HepG2 (cell line): ENCODE measurements around the gene EDEM3. TPM values are rescaled to one million over a fixed set of nuclear protein-coding genes. Genes with fewer than 3 reads are reported as not detected.

Experiments used
- BORCS8-MEF2B ChIP-seq: sonication (generic); formaldehyde crosslinking; IDR thresholded peaks from 2 replicates; pipeline ENCODE4 v1.8.0; 2022; ENCODE audit warnings: mild to moderate bottlenecking, missing genetic modification reagents
- CENPX ChIP-seq: sonication (generic); formaldehyde crosslinking; IDR thresholded peaks from 2 replicates; pipeline ENCODE4 v1.9.0; 2021; ENCODE audit warnings: mild to moderate bottlenecking, missing genetic modification reagents, moderate library complexity
- EP300 ChIP-seq, 3 experiments: sonication (generic) in 1 of 3; formaldehyde crosslinking in 1 of 3; IDR thresholded peaks; 2 replicates each; pipeline versions ENCODE4 v1.5.1 to v1.6.1; 2011 to 2020; ENCODE audit warnings: low read depth in 2 of 3, low read length in 2 of 3, borderline replicate concordance in 1 of 3, improper control_type of control experiment in 1 of 3, mild to moderate bottlenecking in 1 of 3, missing genetic modification reagents in 1 of 3, moderate library complexity in 1 of 3
- JARID2 ChIP-seq: sonication (generic); formaldehyde crosslinking; IDR thresholded peaks from 2 replicates; pipeline ENCODE4 v1.8.1; 2023; ENCODE audit warnings: missing genetic modification reagents, inconsistent platforms; ENCODE audit not compliant: insufficient replicate concordance
- KDM3A ChIP-seq: IDR thresholded peaks from 2 replicates; pipeline ENCODE4 v1.6.1; 2018; ENCODE audit warnings: low read depth, missing compliant biosample characterization
- MYPOP ChIP-seq: sonication (generic); formaldehyde crosslinking; IDR thresholded peaks from 2 replicates; pipeline ENCODE4 v1.8.1; 2023; ENCODE audit warnings: mild to moderate bottlenecking, moderate library complexity, missing genetic modification reagents
- NFYC ChIP-seq: IDR thresholded peaks from 2 replicates; pipeline ENCODE4 v1.6.1; 2016; ENCODE audit warnings: missing genetic modification reagents, missing compliant biosample characterization
- POLR2A ChIP-seq, 2 experiments: IDR thresholded peaks; 2 replicates each; pipeline ENCODE4 v1.6.1; 2011; ENCODE audit warnings: low read depth in 2 of 2, low read length in 2 of 2, mild to moderate bottlenecking in 1 of 2, moderate library complexity in 1 of 2; ENCODE audit not compliant: insufficient read depth in 1 of 2
- PRMT3 ChIP-seq: sonication (generic); formaldehyde crosslinking; IDR thresholded peaks from 2 replicates; pipeline ENCODE4 v1.8.1; 2022; ENCODE audit warnings: low read depth, mild to moderate bottlenecking, moderate library complexity, missing genetic modification reagents, borderline replicate concordance
- PRPF4 ChIP-seq: fragments of 200-400 bp; formaldehyde crosslinking; IDR thresholded peaks from 2 replicates; pipeline ENCODE4 v1.6.1; 2016; ENCODE audit warnings: low read length, low read depth; ENCODE audit not compliant: poor library complexity, severe bottlenecking
- RBFOX2 ChIP-seq: fragments of 200-400 bp; formaldehyde crosslinking; IDR thresholded peaks from 2 replicates; pipeline ENCODE4 v1.6.1; 2017; ENCODE audit warnings: low read depth, mild to moderate bottlenecking, low read length
- RXRA ChIP-seq: sonication (generic); formaldehyde crosslinking; IDR thresholded peaks from 2 replicates; pipeline ENCODE4 v1.5.1; 2020; ENCODE audit warnings: missing genetic modification reagents
- SAP130 ChIP-seq: IDR thresholded peaks from 2 replicates; pipeline ENCODE4 v1.6.1; 2016; ENCODE audit warnings: low read depth
- SATB2 ChIP-seq: sonication (generic); formaldehyde crosslinking; IDR thresholded peaks from 2 replicates; pipeline ENCODE4 v1.5.0; 2020; ENCODE audit warnings: missing genetic modification reagents
- SNAPC5 ChIP-seq: sonication (generic); formaldehyde crosslinking; IDR thresholded peaks from 2 replicates; pipeline ENCODE4 v1.8.1; 2023; ENCODE audit warnings: mild to moderate bottlenecking, missing genetic modification reagents, borderline replicate concordance
- STAG1 ChIP-seq: sonication (generic); formaldehyde crosslinking; IDR thresholded peaks from 2 replicates; pipeline ENCODE4 v1.4.0; 2020; ENCODE audit warnings: missing genetic modification reagents
- TEAD2 ChIP-seq: sonication (generic); formaldehyde crosslinking; IDR thresholded peaks from 2 replicates; pipeline ENCODE4 v1.9.0; 2021; ENCODE audit warnings: missing genetic modification reagents
- TEAD3 ChIP-seq: optimal IDR thresholded peaks from 2 replicates; pipeline ENCODE3; 2016; ENCODE audit warnings: borderline replicate concordance
- U2AF1 ChIP-seq: fragments of 200-400 bp; formaldehyde crosslinking; optimal IDR thresholded peaks from 2 replicates; pipeline ENCODE3; 2017; ENCODE audit warnings: mild to moderate bottlenecking, low read depth, low read length
- U2AF2 ChIP-seq: fragments of 200-400 bp; formaldehyde crosslinking; IDR thresholded peaks from 2 replicates; pipeline ENCODE4 v1.6.1; 2017; ENCODE audit warnings: low read depth, mild to moderate bottlenecking, low read length
- ZEB1 ChIP-seq: IDR thresholded peaks from 2 replicates; pipeline ENCODE4 v1.6.1; 2012; ENCODE audit warnings: mild to moderate bottlenecking, low read depth, inconsistent platforms; ENCODE audit not compliant: insufficient replicate concordance
- ZNF143 ChIP-seq: sonication (generic); formaldehyde crosslinking; IDR thresholded peaks from 2 replicates; pipeline ENCODE4 v1.4.0; 2020; ENCODE audit warnings: missing genetic modification reagents
- ZNF431 ChIP-seq: sonication (generic); formaldehyde crosslinking; IDR thresholded peaks from 2 replicates; pipeline ENCODE4 v1.9.0; 2022; ENCODE audit warnings: missing genetic modification reagents, low read depth, mild to moderate bottlenecking, borderline replicate concordance
- ZNF451 ChIP-seq: sonication (generic); formaldehyde crosslinking; IDR thresholded peaks from 2 replicates; pipeline ENCODE4 v1.5.0; 2020; ENCODE audit warnings: mild to moderate bottlenecking, missing genetic modification reagents
- ZNF556 ChIP-seq: sonication (generic); formaldehyde crosslinking; IDR thresholded peaks from 2 replicates; pipeline ENCODE4 v1.4.0; 2020; ENCODE audit warnings: mild to moderate bottlenecking, missing genetic modification reagents, borderline replicate concordance
- ZNF629 ChIP-seq: sonication (generic); formaldehyde crosslinking; conservative IDR thresholded peaks from 2 replicates; pipeline ENCODE4 v1.5.0; 2020; ENCODE audit warnings: missing genetic modification reagents
- ZNF720 ChIP-seq: sonication (generic); formaldehyde crosslinking; IDR thresholded peaks from 2 replicates; pipeline ENCODE4 v1.4.0; 2020; ENCODE audit warnings: missing genetic modification reagents
- ZSCAN9 ChIP-seq: IDR thresholded peaks from 2 replicates; pipeline ENCODE4 v1.6.1; 2016; ENCODE audit warnings: borderline replicate concordance
- ZUFSP ChIP-seq: sonication (generic); formaldehyde crosslinking; IDR thresholded peaks from 2 replicates; pipeline ENCODE4 v1.9.0; 2021; ENCODE audit warnings: missing genetic modification reagents, mild to moderate bottlenecking, borderline replicate concordance
- polyA plus RNA-seq, 8 experiments: library from polyadenylated mRNA; depleted of rRNA in 3 of 8; stranded (reverse) in 7 of 8; unstranded in 1 of 8; fragments of >200 nt; fragmentation: Illumina TruSeq in 4 of 8; extraction: Trizol in 4 of 8; gene quantifications; 2 replicates each; pipeline versions ENCODE4 v1.2.1 to v1.2.3, GENCODE V29; 2011 to 2016; ENCODE audit warnings: low read depth in 4 of 8, missing spikeins in 1 of 8, mixed read lengths in 1 of 8; ENCODE audit not compliant: insufficient read depth in 1 of 8
- total RNA-seq, 5 experiments: library from RNA; depleted of rRNA; stranded (reverse); fragments of >200 nt; fragmentation: Illumina TruSeq; extraction: Trizol; gene quantifications; 2 replicates each; pipeline ENCODE4 v1.2.3, GENCODE V29; 2016; ENCODE audit warnings: low read depth in 1 of 5

The EDEM3 gene
- total and polyA plus RNA-seq, 2 of the 13 experiments (the other 11 are each of a cell fraction or from before 2014, with no cell fraction given): 13.1 to 18.2 TPM

DNA sequence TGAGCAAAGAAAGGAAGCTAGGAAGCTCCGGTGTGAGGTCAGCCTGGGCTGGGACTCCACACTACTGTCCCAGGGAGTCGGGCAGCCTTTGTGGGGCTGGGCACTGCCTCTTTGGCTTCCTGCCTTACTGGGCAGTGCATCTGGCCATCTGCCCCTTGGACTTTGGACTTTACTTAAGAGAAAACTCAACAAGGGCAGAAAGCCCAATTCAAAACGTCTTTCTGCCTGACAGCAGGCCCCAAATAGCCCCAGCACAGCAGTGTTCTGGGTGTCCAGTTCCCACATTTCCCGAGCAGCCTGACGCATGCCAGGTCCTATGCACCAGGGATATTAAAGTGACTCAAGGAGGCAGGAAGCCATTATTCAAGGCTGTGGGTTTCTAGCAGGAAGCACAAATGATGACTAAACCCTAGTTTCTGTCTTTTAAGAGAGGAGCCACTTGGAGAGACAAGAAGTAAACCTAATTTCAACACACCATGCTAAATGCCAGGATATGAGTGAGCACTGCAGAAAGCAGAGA lies 37.9 kb upstream of the EDEM3 start (continued):
- TF ChIP-seq TEAD2 (no peak), CENPX (no peak), TEAD3 (no peak), ZNF720 (CRISPR knock-in tag) (no peak), BORCS8-MEF2B (0 out of 2 replicates have a peak, but pooled peaks have one; percentile 28), PRMT3 (CRISPR knock-in tag) (no peak), STAG1 (CRISPR knock-in tag) (no peak), SNAPC5 (no peak), EP300 (IDR thresholded peaks at IDR 0.05; ENCODE audit: low read depth in 2 of 2, low read length in 2 of 2) (peak; percentile 27 to 49; a peak in 2 of 4 replicates), EP300 (CRISPR knock-in tag; IDR thresholded peaks at IDR 0.05; ENCODE audit: borderline replicate concordance) (no peak), SAP130 (CRISPR knock-in tag) (peak; percentile 49), POLR2A (IDR thresholded peaks at IDR 0.05; ENCODE audit: insufficient read depth in 1 of 2, low read depth in 2 of 2, low read length in 2 of 2) (no peak), ZNF431 (CRISPR knock-in tag) (no peak), KDM3A (no peak), MYPOP (CRISPR knock-in tag) (no peak), ZNF629 (CRISPR knock-in tag) (no peak), ZNF451 (CRISPR knock-in tag) (no peak), ZNF143 (CRISPR knock-in tag) (no peak), NFYC (CRISPR knock-in tag) (no peak), SATB2 (CRISPR knock-in tag) (no peak), RBFOX2 (no peak), U2AF1 (no peak), RXRA (0 out of 2 replicates have a peak, but pooled peaks have one; percentile 27), ZEB1 (no peak), JARID2 (CRISPR knock-in tag) (no peak), PRPF4 (no peak), ZUFSP (CRISPR knock-in tag) (no peak), ZNF556 (peak; percentile 37; the same call in 1 of the 2 replicates), ZSCAN9 (no peak), U2AF2 (no peak)
